Activated naive CD8-positive, alpha-beta T cell treated with anti-CD3 and anti-CD28 coated beads for 36 hours (primary cell): Measurements from ENCODE around the gene PCDHB11. TPM values are rescaled to one million over a fixed set of nuclear protein-coding genes. Genes with fewer than 3 reads are reported as not detected.
"Not testable (repeated sequence)": the region's sequence is repeated elsewhere in the genome, so short reads cannot be mapped to it uniquely, and the experiment has no call there.

Experiments
- DNase-seq: peaks from one replicate; pipeline ENCODE4 v3.0.0; 2021
- H3K27ac Mint-ChIP-seq: one replicate; pipeline ENCODE4 v1.8.0; 2022; ENCODE audit warnings: mild to moderate bottlenecking, moderate library complexity, mixed read lengths
- H3K27me3 Mint-ChIP-seq: one replicate; pipeline ENCODE4 v1.8.0; 2022; ENCODE audit warnings: mild to moderate bottlenecking, mixed read lengths
- H3K36me3 Mint-ChIP-seq: one replicate; pipeline ENCODE4 v1.8.0; 2021; ENCODE audit warnings: mild to moderate bottlenecking, mixed read lengths
- H3K4me1 Mint-ChIP-seq: one replicate; pipeline ENCODE4 v1.8.0; 2021; ENCODE audit warnings: mixed read lengths
- H3K4me3 Mint-ChIP-seq: one replicate; pipeline ENCODE4 v1.8.0; 2022; ENCODE audit warnings: mild to moderate bottlenecking, moderate library complexity, mixed read lengths
- H3K9me3 Mint-ChIP-seq: one replicate; pipeline ENCODE4 v1.8.0; 2022; ENCODE audit warnings: mixed read lengths
- total RNA-seq, 2 experiments: library from RNA; stranded (reverse); gene quantifications; one replicate each; pipeline ENCODE4 v1.2.3, GENCODE V29; 2021

The PCDHB11 gene
- total RNA-seq, 2 experiments from 2014 or later = not detected

DNA sequence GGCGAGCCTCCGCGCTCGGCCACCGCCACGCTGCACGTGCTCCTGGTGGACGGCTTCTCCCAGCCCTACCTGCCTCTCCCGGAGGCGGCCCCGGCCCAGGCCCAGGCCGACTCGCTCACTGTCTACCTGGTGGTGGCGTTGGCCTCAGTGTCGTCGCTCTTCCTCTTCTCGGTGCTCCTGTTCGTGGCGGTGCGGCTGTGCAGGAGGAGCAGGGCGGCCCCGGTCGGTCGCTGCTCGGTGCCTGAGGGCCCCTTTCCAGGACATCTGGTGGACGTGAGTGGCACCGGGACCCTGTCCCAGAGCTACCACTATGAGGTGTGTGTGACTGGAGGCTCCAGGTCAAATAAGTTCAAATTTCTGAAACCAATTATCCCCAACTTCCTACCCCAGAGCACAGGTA lies 11.4 kb downstream of the PCDHB11 start:
- Mint-ChIP-seq H3K9me3 (peaks cover 24% of the 10 kb centered on the region), H3K27me3 (peaks cover 71% of the 10 kb centered on the region)
- not testable (repeated sequence) for H3K4me1 Mint-ChIP-seq, H3K27ac Mint-ChIP-seq, DNase-seq, H3K4me3 Mint-ChIP-seq, H3K36me3 Mint-ChIP-seq

DNA sequence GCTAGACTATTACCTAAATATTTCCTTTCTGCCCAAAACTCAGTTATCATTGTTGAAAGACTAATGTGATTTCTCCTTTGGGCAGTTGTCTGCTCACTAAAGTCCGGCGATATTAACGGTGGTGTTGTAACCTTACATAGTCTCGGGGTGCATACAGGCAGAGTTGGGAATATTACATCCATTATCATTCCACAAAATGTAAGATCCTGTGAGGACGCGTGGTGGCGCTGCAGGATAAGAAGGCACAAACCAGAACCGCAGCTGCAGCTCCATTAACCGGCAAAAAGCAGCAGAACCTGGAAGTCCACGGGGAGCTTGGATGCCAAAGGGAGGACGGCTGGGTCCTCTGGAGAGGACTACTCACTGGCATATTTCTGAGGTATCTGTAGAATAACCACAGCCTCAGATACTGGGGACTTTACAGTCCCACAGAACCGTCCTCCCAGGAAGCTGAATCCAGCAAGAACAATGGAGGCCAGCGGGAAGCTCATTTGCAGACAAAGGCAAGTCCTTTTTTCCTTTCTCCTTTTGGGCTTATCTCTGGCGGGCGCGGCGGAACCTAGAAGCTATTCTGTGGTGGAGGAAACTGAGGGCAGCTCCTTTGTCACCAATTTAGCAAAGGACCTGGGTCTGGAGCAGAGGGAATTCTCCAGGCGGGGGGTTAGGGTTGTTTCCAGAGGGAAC lies 14.4 kb downstream of the PCDHB11 start, which contains the start of gene PCDHB13:
Gene PCDHB13, plus strand, starts transcription at position 264 of the 684 bp plus-strand sequence. Its CDS starts 205 bp downstream, at position 469.
- not testable (repeated sequence) for DNase-seq

DNA sequence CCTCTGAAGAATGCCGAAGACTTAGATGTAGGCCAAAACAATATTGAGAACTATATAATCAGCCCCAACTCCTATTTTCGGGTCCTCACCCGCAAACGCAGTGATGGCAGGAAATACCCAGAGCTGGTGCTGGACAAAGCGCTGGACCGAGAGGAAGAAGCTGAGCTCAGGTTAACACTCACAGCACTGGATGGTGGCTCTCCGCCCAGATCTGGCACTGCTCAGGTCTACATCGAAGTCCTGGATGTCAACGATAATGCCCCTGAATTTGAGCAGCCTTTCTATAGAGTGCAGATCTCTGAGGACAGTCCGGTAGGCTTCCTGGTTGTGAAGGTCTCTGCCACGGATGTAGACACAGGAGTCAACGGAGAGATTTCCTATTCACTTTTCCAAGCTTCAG lies 15.2 kb downstream of the PCDHB11 start:
- H3K27ac Mint-ChIP-seq, DNase-seq, H3K4me1 Mint-ChIP-seq, H3K4me3 Mint-ChIP-seq: not testable (repeated sequence)
- peaks cover 37% of the 10 kb centered on the region for H3K9me3 Mint-ChIP-seq
- peaks cover 62% of the 10 kb centered on the region for H3K27me3 Mint-ChIP-seq
- peaks cover 14% of the 10 kb centered on the region for H3K36me3 Mint-ChIP-seq

More for the DNA sequence above, 14.4 kb downstream of the PCDHB11 start, which contains the start of gene PCDHB13:
- Mint-ChIP-seq H3K36me3 (peaks cover 14% of the 10 kb centered on the region), H3K9me3 (peaks cover 38% of the 10 kb centered on the region), H3K27me3 (peaks cover 67% of the 10 kb centered on the region)
- not testable (repeated sequence) for H3K4me1 Mint-ChIP-seq, H3K4me3 Mint-ChIP-seq, H3K27ac Mint-ChIP-seq

DNA sequence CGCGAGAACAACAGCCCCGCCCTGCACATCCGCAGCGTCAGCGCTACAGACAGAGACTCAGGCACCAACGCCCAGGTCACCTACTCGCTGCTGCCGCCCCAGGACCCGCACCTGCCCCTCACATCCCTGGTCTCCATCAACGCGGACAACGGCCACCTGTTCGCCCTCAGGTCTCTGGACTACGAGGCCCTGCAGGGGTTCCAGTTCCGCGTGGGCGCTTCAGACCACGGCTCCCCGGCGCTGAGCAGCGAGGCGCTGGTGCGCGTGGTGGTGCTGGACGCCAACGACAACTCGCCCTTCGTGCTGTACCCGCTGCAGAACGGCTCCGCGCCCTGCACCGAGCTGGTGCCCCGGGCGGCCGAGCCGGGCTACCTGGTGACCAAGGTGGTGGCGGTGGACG lies 16.1 kb downstream of the PCDHB11 start:
- peaks cover 60% of the 10 kb centered on the region for H3K27me3 Mint-ChIP-seq
- not testable (repeated sequence) for H3K4me3 Mint-ChIP-seq, H3K4me1 Mint-ChIP-seq, DNase-seq, H3K27ac Mint-ChIP-seq
- peaks cover 36% of the 10 kb centered on the region for H3K9me3 Mint-ChIP-seq
- H3K36me3 Mint-ChIP-seq = peaks cover 14% of the 10 kb centered on the region

DNA sequence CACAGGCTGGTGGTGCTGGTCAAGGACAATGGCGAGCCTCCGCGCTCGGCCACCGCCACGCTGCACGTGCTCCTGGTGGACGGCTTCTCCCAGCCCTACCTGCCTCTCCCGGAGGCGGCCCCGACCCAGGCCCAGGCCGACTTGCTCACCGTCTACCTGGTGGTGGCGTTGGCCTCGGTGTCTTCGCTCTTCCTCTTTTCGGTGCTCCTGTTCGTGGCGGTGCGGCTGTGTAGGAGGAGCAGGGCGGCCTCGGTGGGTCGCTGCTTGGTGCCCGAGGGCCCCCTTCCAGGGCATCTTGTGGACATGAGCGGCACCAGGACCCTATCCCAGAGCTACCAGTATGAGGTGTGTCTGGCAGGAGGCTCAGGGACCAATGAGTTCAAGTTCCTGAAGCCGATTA lies 16.6 kb downstream of the PCDHB11 start:
- not testable (repeated sequence) for H3K4me1 Mint-ChIP-seq, H3K27ac Mint-ChIP-seq, DNase-seq, H3K4me3 Mint-ChIP-seq
- Mint-ChIP-seq H3K9me3 (peaks cover 34% of the 10 kb centered on the region), H3K27me3 (peaks cover 57% of the 10 kb centered on the region), H3K36me3 (peaks cover 12% of the 10 kb centered on the region)

DNA sequence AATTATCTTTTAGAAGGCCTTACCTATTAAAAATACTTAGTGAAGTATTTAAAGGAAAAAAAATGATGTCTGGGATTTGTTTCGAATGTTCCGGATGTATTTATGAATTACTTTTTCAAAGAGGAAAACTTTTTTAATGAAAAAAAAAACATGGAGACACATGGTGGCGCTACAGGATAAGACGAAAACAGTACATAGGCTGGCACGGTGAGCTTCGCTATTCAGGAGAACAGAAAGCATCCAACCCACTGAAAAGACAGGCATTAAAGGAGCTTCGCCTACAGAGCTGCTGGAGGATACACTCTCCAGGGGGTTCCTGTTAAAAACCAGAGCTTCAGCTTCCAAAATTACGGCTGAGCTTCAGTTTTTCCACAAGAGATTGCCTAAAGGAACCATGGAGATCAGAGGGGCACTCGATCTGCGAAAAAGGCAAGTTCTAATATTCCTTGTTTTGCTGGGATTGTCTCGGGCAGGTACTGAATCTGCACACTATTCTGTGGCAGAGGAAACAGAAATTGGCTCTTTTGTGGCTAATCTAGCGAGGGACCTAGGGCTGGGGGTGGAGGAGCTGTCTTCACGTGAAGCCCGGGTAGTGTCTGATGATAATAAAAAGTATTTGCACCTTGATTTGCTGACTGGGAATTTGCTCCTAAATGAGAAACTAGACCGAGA lies 23.8 kb downstream of the PCDHB11 start, which contains the start of gene PCDHB14:
Gene PCDHB14, plus strand, starts transcription at position 232 of the 672 bp plus-strand sequence. Its CDS starts 163 bp downstream, at position 395.
- Mint-ChIP-seq H3K27me3 (peaks cover 55% of the 10 kb centered on the region), H3K27ac (no peak within 1 kb of the TSS), H3K4me3 (no peak within 1 kb of the TSS), H3K36me3 (peaks cover 6% of the 10 kb centered on the region), H3K4me1 (no peaks in the 10 kb centered on the region), H3K9me3 (peaks cover 15% of the 10 kb centered on the region)
- no peak for DNase-seq

DNA sequence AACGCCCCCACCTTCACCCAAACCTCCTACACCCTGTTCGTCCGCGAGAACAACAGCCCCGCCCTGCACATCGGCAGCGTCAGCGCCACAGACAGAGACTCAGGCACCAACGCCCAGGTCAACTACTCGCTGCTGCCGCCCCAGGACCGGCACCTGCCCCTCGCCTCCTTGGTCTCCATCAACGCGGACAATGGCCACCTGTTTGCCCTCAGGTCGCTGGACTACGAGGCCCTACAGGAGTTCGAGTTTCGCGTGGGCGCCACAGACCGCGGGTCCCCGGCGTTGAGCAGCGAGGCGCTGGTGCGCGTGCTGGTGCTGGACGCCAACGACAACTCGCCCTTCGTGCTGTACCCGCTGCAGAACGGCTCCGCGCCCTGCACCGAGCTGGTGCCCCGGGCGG lies 25.4 kb downstream of the PCDHB11 start:
- not testable (repeated sequence) for DNase-seq, H3K4me1 Mint-ChIP-seq, H3K9me3 Mint-ChIP-seq, H3K36me3 Mint-ChIP-seq, H3K27ac Mint-ChIP-seq, H3K4me3 Mint-ChIP-seq
- H3K27me3 Mint-ChIP-seq = peaks cover 44% of the 10 kb centered on the region

DNA sequence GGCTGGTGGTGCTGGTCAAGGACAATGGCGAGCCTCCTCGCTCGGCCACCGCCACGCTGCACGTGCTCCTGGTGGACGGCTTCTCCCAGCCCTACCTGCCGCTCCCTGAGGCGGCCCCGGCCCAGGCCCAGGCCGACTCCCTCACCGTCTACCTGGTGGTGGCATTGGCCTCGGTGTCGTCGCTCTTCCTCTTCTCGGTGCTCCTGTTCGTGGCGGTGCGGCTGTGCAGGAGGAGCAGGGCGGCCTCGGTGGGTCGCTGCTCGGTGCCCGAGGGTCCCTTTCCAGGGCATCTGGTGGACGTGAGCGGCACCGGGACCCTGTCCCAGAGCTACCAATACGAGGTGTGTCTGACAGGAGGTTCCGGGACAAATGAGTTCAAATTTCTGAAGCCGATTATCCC lies 26.0 kb downstream of the PCDHB11 start:
- H3K4me3 Mint-ChIP-seq, H3K4me1 Mint-ChIP-seq, DNase-seq, H3K27ac Mint-ChIP-seq, H3K36me3 Mint-ChIP-seq, H3K9me3 Mint-ChIP-seq: not testable (repeated sequence)
- peaks cover 41% of the 10 kb centered on the region for H3K27me3 Mint-ChIP-seq

DNA sequence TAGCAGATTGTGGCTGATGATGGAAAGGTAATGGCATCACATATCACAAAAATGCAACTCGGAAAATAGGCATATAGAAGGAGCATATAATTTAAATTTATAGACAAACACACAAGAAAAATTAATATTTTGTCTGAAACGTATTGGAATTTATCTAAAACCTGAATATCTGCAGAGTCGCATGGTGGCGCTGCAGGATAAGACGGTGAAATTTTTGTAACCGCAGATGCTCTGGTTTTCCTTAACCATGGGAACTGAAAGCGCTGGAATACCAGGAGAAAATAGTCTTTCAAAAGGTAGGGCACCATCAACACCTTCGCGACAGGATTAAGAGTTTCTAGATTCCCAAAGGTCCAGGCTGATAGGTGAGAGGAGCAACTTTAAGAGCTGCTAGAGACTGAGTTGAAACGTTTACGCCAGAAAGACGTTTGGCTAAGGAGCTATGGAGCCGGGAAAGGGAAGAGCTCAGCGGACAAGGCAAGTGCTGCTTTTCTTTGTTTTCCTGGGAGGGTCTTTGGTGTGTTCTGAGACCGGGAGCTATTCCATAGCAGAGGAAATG lies 34.8 kb downstream of the PCDHB11 start:
- Mint-ChIP-seq H3K9me3 (peaks cover 28% of the 10 kb centered on the region), H3K36me3 (peaks cover 13% of the 10 kb centered on the region), H3K27me3 (peaks cover 43% of the 10 kb centered on the region), H3K27ac (no peak overlapping the region), H3K4me1 (no peaks in the 10 kb centered on the region), H3K4me3 (no peak overlapping the region)
- no peak for DNase-seq

DNA sequence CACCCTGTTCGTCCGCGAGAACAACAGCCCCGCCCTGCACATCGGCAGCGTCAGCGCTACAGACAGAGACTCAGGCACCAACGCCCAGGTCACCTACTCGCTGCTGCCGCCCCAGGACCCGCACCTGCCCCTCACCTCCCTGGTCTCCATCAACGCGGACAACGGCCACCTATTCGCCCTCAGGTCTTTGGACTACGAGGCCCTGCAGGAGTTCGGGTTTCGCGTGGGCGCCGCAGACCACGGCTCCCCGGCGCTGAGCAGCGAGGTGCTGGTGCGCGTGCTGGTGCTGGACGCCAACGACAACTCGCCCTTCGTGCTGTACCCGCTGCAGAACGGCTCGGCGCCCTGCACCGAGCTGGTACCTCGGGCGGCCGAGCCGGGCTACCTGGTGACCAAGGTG lies 36.5 kb downstream of the PCDHB11 start:
- Mint-ChIP-seq H3K36me3 (peaks cover 21% of the 10 kb centered on the region), H3K27me3 (peaks cover 61% of the 10 kb centered on the region)
- not testable (repeated sequence) for H3K4me1 Mint-ChIP-seq

DNA sequence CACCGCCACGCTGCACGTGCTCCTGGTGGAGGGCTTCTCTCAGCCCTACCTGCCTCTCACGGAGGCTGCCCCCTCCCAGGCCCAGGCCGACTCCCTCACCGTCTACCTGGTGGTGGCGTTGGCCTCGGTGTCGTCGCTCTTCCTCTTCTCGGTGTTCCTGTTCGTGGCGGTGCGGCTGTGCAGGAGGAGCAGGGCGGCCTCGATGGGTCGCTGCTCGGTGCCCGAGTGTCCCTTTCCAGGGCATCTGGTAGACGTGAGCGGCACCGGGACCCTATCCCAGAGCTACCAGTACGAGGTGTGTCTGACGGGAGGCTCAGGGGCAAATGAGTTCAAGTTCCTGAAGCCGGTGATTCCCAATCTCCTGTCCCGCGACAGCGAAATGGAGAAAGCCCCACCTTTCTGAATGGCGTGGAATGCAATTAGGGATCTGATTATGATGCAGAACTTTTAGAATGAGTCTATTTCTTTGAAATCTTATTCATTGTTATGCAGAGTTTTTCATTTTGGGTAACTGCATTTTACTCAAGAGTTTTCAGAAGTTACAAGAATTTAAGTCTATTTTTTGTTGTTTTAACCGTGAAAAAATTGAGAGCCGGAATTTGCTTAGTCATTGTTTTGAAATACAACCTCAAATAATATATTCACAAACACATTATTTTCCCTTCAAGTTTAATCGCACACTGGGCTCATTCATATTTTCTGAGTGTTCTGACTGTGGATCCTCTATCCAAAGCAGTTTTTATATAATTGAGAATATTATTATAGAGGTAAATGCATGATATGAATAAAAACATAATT lies 37.3 kb downstream of the PCDHB11 start:
- H3K27me3 Mint-ChIP-seq = peaks cover 62% of the 10 kb centered on the region
- no peak overlapping the region for H3K4me3 Mint-ChIP-seq
- no peak overlapping the region for H3K27ac Mint-ChIP-seq
- peaks cover 23% of the 10 kb centered on the region for H3K36me3 Mint-ChIP-seq
- peaks cover 41% of the 10 kb centered on the region for H3K9me3 Mint-ChIP-seq
- no peak for DNase-seq
- no peaks in the 10 kb centered on the region for H3K4me1 Mint-ChIP-seq

More for the DNA sequence above, 36.5 kb downstream of the PCDHB11 start:
- H3K27ac Mint-ChIP-seq, H3K4me3 Mint-ChIP-seq, DNase-seq: not testable (repeated sequence)
- H3K9me3 Mint-ChIP-seq = peaks cover 43% of the 10 kb centered on the region

DNA sequence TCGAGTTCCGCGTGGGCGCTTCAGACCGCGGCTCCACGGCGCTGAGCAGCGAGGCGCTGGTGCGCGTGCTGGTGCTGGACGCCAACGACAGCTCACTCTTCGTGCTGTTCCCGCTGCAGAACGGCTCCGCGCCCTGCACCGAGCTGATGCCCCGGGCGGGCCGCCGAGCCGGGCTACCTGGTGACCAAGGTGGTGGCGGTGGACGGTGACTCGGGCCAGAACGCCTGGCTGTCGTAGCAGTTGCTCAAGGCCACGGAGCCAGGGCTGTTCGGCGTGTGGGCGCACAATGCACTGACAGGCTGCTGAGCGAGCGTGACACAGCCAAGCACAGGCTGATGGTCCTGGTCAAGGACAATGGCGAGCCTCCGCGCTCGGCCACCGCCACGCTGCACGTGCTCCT lies 42.1 kb downstream of the PCDHB11 start:
- Mint-ChIP-seq H3K36me3 (peaks cover 31% of the 10 kb centered on the region), H3K27me3 (peaks cover 81% of the 10 kb centered on the region), H3K4me1 (peaks cover 1% of the 10 kb centered on the region), H3K9me3 (peaks cover 57% of the 10 kb centered on the region), H3K27ac (no peak overlapping the region), H3K4me3 (no peak overlapping the region)
- DNase-seq = no peak

DNA sequence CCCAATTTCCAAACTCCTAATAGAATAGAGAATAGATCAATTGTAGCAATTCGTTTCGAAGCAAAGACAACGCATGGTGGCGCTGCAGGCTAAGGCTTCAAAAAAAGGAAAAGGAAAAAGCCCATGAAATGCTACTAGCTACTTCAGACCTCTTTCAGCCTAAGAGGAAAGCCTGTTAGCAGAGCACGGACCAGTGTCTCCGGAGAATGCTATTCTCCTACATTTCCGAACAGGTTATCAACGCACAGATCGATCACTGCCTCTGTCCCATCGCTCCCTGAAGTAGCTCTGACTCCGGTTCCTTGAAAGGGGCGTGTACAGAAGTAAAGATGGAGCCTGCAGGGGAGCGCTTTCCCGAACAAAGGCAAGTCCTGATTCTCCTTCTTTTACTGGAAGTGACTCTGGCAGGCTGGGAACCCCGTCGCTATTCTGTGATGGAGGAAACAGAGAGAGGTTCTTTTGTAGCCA lies 45.9 kb downstream of the PCDHB11 start, which contains the start of gene PCDHB15:
Gene PCDHB15, plus strand, starts transcription at position 146 of the 468 bp plus-strand sequence. Its CDS starts 184 bp downstream, at position 330.
- peaks cover 1% of the 10 kb centered on the region for H3K4me1 Mint-ChIP-seq
- peaks cover 37% of the 10 kb centered on the region for H3K36me3 Mint-ChIP-seq
- H3K27ac Mint-ChIP-seq = no peak within 1 kb of the TSS
- peaks cover 60% of the 10 kb centered on the region for H3K9me3 Mint-ChIP-seq
- H3K27me3 Mint-ChIP-seq = peaks cover 62% of the 10 kb centered on the region
- no peak for DNase-seq
- no peak within 1 kb of the TSS for H3K4me3 Mint-ChIP-seq

DNA sequence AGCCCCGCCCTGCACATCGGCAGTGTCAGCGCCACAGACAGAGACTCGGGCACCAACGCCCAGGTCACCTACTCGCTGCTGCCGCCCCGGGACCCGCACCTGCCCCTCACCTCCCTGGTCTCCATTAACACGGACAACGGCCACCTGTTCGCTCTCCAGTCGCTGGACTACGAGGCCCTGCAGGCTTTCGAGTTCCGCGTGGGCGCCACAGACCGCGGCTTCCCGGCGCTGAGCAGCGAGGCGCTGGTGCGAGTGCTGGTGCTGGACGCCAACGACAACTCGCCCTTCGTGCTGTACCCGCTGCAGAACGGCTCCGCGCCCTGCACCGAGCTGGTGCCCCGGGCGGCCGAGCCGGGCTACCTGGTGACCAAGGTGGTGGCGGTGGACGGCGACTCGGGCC lies 47.5 kb downstream of the PCDHB11 start:
- Mint-ChIP-seq H3K36me3 (peaks cover 27% of the 10 kb centered on the region), H3K27me3 (peaks cover 48% of the 10 kb centered on the region), H3K9me3 (peaks cover 59% of the 10 kb centered on the region)
- H3K4me3 Mint-ChIP-seq, H3K4me1 Mint-ChIP-seq, H3K27ac Mint-ChIP-seq, DNase-seq: not testable (repeated sequence)
